Smooth muscle cell (in vitro differentiated cells): ENCODE measurements around the gene TEP1. TPM values are rescaled to one million over a fixed set of nuclear protein-coding genes. Genes with fewer than 3 reads are reported as not detected.

Source experiments
- DNase-seq: peaks from one replicate; lab custom pipeline; 2025; ENCODE audit not compliant: unreplicated experiment; lab: John Stamatoyannopoulos, UW
- H2AFZ ChIP-seq: fragments of 200-600 bp; sonication (generic); 2 replicates; pipeline ENCODE4 v1.6.0; 2016; ENCODE audit warnings: antibody characterized with exemption, low read depth, mild to moderate bottlenecking
- H3F3A ChIP-seq: fragments of 200-600 bp; sonication (generic); 2 replicates; pipeline ENCODE4 v1.6.0; 2017; ENCODE audit warnings: antibody characterized with exemption, low read depth
- H3K27ac ChIP-seq: fragments of 200-600 bp; sonication (generic); 2 replicates; pipeline ENCODE4 v1.5.1; 2016; ENCODE audit warnings: low read depth, mild to moderate bottlenecking
- H3K27me3 ChIP-seq: fragments of 200-600 bp; sonication (generic); 2 replicates; pipeline ENCODE4 v1.6.1; 2016; ENCODE audit warnings: low read depth, mild to moderate bottlenecking
- H3K36me3 ChIP-seq: fragments of 200-600 bp; sonication (generic); 2 replicates; pipeline ENCODE4 v1.5.1; 2016; ENCODE audit warnings: low read depth
- H3K4me1 ChIP-seq: fragments of 200-600 bp; sonication (generic); 2 replicates; pipeline ENCODE4 v1.5.1; 2016; ENCODE audit warnings: low read depth
- H3K4me2 ChIP-seq: fragments of 200-600 bp; sonication (generic); 2 replicates; pipeline ENCODE4 v1.6.0; 2016; ENCODE audit warnings: mild to moderate bottlenecking
- H3K4me3 ChIP-seq: fragments of 200-600 bp; sonication (generic); 2 replicates; pipeline ENCODE4 v1.5.1; 2016; ENCODE audit warnings: mild to moderate bottlenecking
- H3K79me2 ChIP-seq: fragments of 200-600 bp; sonication (generic); 2 replicates; pipeline ENCODE4 v1.6.0; 2016; ENCODE audit warnings: low read depth, mild to moderate bottlenecking
- H3K9ac ChIP-seq: fragments of 200-600 bp; sonication (generic); 2 replicates; pipeline ENCODE4 v1.6.0; 2016; ENCODE audit warnings: low read depth
- H3K9me3 ChIP-seq: fragments of 200-600 bp; sonication (generic); replicated peaks from 2 replicates; pipeline ENCODE4 v1.5.1; 2016; ENCODE audit warnings: low read depth
- H4K20me1 ChIP-seq: fragments of 200-600 bp; sonication (generic); 2 replicates; pipeline ENCODE4 v1.6.0; 2016; ENCODE audit warnings: low read depth
- WGBS: methylation state at CpG from one replicate; pipeline ENCODE4 v1.1.7; 2016; ENCODE audit warnings: low lambda C conversion rate; 5-methylcytosine and 5-hydroxymethylcytosine counted together
- polyA plus RNA-seq: library from polyadenylated mRNA; unstranded; fragments of >200 nt; fragmentation: Nextera tagmentation; extraction: Ambion mirVana; gene quantifications from 2 replicates; pipeline ENCODE4 v1.2.1, GENCODE V29; 2016
- total RNA-seq: library from RNA; depleted of rRNA; stranded (reverse); fragments of >200 nt; gene quantifications from 2 replicates; pipeline ENCODE4 v1.2.3, GENCODE V29; 2014
- TF ChIP-seq, protein P1 (sequence below): fragments of 200-600 bp; sonication (generic); IDR thresholded peaks from 2 replicates; pipeline ENCODE4 v1.5.1; 2017; ENCODE audit warnings: borderline replicate concordance, mild to moderate bottlenecking, antibody characterized with exemption; ENCODE audit not compliant: insufficient read depth, poor library complexity, severe bottlenecking

The TEP1 gene
- total and polyA plus RNA-seq, 2 experiments from 2014 or later: 4.0 to 10.3 TPM

DNA sequence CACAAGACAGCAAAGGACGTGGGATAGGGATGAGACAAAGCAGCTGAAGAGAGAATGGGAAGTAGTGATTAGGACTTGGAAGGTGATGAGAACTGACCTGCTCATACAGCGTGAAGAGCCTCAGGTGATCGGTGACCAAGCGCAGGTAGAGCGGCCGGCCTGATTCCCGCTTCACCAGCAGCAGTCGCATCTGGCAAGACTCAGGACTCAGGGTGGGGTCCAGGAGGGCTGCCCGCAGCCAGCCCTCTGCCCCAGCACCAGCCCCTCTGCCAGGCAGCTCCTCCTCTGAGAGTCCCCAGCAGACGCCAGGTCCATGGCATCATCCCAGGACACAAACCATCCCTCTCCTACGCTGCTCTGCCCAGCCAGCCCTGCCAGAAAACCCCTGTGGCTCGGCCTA is 30.8 kb downstream of the TEP1 start:
- TF ChIP-seq, protein P1, sequence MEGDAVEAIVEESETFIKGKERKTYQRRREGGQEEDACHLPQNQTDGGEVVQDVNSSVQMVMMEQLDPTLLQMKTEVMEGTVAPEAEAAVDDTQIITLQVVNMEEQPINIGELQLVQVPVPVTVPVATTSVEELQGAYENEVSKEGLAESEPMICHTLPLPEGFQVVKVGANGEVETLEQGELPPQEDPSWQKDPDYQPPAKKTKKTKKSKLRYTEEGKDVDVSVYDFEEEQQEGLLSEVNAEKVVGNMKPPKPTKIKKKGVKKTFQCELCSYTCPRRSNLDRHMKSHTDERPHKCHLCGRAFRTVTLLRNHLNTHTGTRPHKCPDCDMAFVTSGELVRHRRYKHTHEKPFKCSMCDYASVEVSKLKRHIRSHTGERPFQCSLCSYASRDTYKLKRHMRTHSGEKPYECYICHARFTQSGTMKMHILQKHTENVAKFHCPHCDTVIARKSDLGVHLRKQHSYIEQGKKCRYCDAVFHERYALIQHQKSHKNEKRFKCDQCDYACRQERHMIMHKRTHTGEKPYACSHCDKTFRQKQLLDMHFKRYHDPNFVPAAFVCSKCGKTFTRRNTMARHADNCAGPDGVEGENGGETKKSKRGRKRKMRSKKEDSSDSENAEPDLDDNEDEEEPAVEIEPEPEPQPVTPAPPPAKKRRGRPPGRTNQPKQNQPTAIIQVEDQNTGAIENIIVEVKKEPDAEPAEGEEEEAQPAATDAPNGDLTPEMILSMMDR: no peak
- no peaks in the 10 kb centered on the region for H3K9me3 ChIP-seq
- no peak overlapping the region for H2AFZ ChIP-seq
- no peaks in the 10 kb centered on the region for H3K79me2 ChIP-seq
- H3K36me3 ChIP-seq: peaks cover 10% of the 10 kb centered on the region
- H3K4me3 ChIP-seq: no peak overlapping the region
- H3K4me2 ChIP-seq: no peak overlapping the region
- H3K4me1 ChIP-seq: no peaks in the 10 kb centered on the region
- no peak for DNase-seq
- H3F3A ChIP-seq: no peaks in the 10 kb centered on the region
- 99% methylated on average over 11 of the region's 12 CpGs for WGBS
- no peaks in the 10 kb centered on the region for H3K27me3 ChIP-seq
- no peaks in the 10 kb centered on the region for H4K20me1 ChIP-seq
- H3K27ac ChIP-seq: no peak overlapping the region
- H3K9ac ChIP-seq: no peak overlapping the region

DNA sequence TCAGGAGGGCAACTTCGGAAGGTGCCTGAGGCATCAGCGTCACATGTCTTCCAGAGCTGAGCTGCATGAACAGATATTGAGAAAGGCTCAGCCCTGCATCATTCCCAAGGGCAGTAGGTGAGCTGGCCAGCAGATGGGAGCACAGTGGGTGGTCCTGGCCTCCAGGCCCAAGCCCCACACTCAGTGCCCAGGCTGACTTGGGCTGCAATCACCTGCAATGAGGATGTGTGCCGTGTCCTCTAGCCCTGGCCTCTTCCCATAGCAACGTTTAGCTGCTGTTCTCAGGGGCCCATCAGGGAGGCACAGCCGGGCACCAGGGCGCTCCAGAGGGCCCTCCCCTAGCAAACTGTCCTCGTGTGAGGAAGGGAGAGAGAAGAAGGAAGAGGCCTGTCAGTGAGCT is 32.0 kb downstream of the TEP1 start:
- peaks cover 6% of the 10 kb centered on the region for H3K36me3 ChIP-seq
- no peak overlapping the region for H3K4me3 ChIP-seq
- no peaks in the 10 kb centered on the region for H3F3A ChIP-seq
- no peaks in the 10 kb centered on the region for H3K27me3 ChIP-seq
- H3K27ac ChIP-seq: no peak overlapping the region
- H4K20me1 ChIP-seq: no peaks in the 10 kb centered on the region
- 96% methylated on average over 7 of the region's 7 CpGs for WGBS
- TF ChIP-seq, protein P1: no peak
- no peak overlapping the region for H2AFZ ChIP-seq
- no peaks in the 10 kb centered on the region for H3K9me3 ChIP-seq
- no peaks in the 10 kb centered on the region for H3K4me1 ChIP-seq
- H3K4me2 ChIP-seq: no peak overlapping the region
- DNase-seq: no peak
- no peak overlapping the region for H3K9ac ChIP-seq
- H3K79me2 ChIP-seq: no peaks in the 10 kb centered on the region

DNA sequence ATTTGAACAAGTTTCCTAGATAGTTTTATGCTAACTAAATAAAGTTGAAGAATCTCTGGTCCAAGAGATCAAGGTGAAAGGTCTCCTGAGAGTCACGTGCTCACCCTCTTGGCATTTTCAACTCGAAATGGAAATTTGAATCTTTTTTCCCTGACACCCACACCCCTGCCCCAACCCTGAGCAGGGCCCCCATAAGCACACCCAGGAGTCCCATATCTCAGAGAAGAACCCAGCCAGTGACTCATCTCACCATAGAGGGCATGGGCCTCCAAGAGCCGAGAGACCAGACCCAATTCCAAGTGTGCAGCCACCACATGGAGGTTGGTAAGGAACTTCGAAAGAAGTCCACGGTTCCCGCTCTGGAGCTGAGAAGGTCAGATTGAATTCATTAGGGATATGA is 32.6 kb downstream of the TEP1 start:
- TF ChIP-seq, protein P1: no peak
- H3K4me1 ChIP-seq: no peaks in the 10 kb centered on the region
- H3K79me2 ChIP-seq: no peaks in the 10 kb centered on the region
- H3K4me3 ChIP-seq: no peak overlapping the region
- no peaks in the 10 kb centered on the region for H4K20me1 ChIP-seq
- WGBS: 92% methylated on average over 6 of the region's 6 CpGs
- H3K4me2 ChIP-seq: no peak overlapping the region
- no peaks in the 10 kb centered on the region for H3K27me3 ChIP-seq
- no peaks in the 10 kb centered on the region for H3K9me3 ChIP-seq
- DNase-seq: no peak
- peaks cover 6% of the 10 kb centered on the region for H3K36me3 ChIP-seq
- no peaks in the 10 kb centered on the region for H3F3A ChIP-seq
- no peak overlapping the region for H2AFZ ChIP-seq
- H3K27ac ChIP-seq: no peak overlapping the region
- H3K9ac ChIP-seq: no peak overlapping the region

DNA sequence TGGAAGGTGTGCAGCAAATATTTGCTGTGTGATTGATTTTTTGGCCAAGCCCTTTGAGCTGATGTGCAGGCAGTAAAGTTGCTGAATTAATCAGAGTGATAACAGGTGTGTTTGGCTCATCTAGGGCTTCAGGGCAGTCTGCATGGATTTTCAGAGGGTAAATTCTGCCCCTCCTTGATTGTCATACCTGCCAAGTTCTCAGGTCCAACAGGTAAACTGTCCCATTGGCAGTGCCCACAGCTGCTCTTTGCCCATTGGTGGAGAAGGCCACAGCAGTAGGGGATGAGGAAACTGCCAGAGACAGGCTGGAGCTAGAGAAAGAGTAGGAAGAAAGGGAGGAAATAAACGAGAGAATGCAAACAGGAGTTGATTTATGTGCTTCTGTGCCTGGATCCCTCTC is 33.6 kb downstream of the TEP1 start:
- H3K9ac ChIP-seq: no peak overlapping the region
- no peak overlapping the region for H3K27ac ChIP-seq
- H3K4me2 ChIP-seq: no peak overlapping the region
- no peaks in the 10 kb centered on the region for H3K27me3 ChIP-seq
- H3K4me1 ChIP-seq: no peaks in the 10 kb centered on the region
- TF ChIP-seq, protein P1: no peak
- no peaks in the 10 kb centered on the region for H4K20me1 ChIP-seq
- no peak overlapping the region for H2AFZ ChIP-seq
- 79% methylated on average over 1 of the region's 1 CpG for WGBS
- H3K9me3 ChIP-seq: no peaks in the 10 kb centered on the region
- peaks cover 6% of the 10 kb centered on the region for H3K36me3 ChIP-seq
- no peak for DNase-seq
- no peaks in the 10 kb centered on the region for H3F3A ChIP-seq
- no peak overlapping the region for H3K4me3 ChIP-seq
- no peaks in the 10 kb centered on the region for H3K79me2 ChIP-seq
